ENCODE measurements around the gene COL21A1.
"Not testable (repeated sequence)": the region's sequence is repeated elsewhere in the genome, so short reads cannot be mapped to it uniquely, and the experiment has no call there.

COL21A1 gene

GRCh38 chr6:56266011-56266410, 18.6 kb upstream of the COL21A1 start:
- TF ChIP-seq EZH2phosphoT487 (IDR thresholded peaks at IDR 0.05; ENCODE audit: borderline replicate concordance, low read length) = no peak
- TF ChIP-seq, protein P1, sequence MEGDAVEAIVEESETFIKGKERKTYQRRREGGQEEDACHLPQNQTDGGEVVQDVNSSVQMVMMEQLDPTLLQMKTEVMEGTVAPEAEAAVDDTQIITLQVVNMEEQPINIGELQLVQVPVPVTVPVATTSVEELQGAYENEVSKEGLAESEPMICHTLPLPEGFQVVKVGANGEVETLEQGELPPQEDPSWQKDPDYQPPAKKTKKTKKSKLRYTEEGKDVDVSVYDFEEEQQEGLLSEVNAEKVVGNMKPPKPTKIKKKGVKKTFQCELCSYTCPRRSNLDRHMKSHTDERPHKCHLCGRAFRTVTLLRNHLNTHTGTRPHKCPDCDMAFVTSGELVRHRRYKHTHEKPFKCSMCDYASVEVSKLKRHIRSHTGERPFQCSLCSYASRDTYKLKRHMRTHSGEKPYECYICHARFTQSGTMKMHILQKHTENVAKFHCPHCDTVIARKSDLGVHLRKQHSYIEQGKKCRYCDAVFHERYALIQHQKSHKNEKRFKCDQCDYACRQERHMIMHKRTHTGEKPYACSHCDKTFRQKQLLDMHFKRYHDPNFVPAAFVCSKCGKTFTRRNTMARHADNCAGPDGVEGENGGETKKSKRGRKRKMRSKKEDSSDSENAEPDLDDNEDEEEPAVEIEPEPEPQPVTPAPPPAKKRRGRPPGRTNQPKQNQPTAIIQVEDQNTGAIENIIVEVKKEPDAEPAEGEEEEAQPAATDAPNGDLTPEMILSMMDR (IDR thresholded peaks at IDR 0.05; ENCODE audit: low read depth, low read length, poor library complexity, severe bottlenecking) = no peak
- Histone ChIP-seq H3K4me2 (ENCODE audit: low read length) (no peak overlapping the region), H3K36me3 (ENCODE audit: control insufficient read depth, low read length) (no peaks in the 10 kb centered on the region), H3K4me1 (ENCODE audit: control insufficient read depth, low read length) (no peaks in the 10 kb centered on the region), H3K79me2 (ENCODE audit: control insufficient read depth, low read length) (no peaks in the 10 kb centered on the region), H3K9me2 (replicated peaks; ENCODE audit: control insufficient read depth, low read length) (no peaks in the 10 kb centered on the region; the same call in 1 of the 2 replicates), H3K4me3 (ENCODE audit: low read length) (no peak overlapping the region), H3F3A (ENCODE audit: control insufficient read depth, insufficient read depth) (no peaks in the 10 kb centered on the region), H3K9me3 (ENCODE audit: control insufficient read depth, insufficient read depth, low read length) (no peaks in the 10 kb centered on the region), H4K20me1 (ENCODE audit: control insufficient read depth, insufficient read depth, low read depth, low read length) (no peaks in the 10 kb centered on the region), H3K27ac (ENCODE audit: low read depth, low read length) (no peak overlapping the region), H3K27me3 (ENCODE audit: control insufficient read depth, low read length) (no peaks in the 10 kb centered on the region)

GRCh38 chr6:56263596-56264315, 16.4 kb upstream of the COL21A1 start:
- Histone ChIP-seq H3K9me2 (replicated peaks; ENCODE audit: control insufficient read depth, low read length) (no peaks in the 10 kb centered on the region; the same call in 1 of the 2 replicates), H3K27ac (ENCODE audit: low read depth, low read length) (no peak overlapping the region), H3K36me3 (ENCODE audit: control insufficient read depth, low read length) (no peaks in the 10 kb centered on the region), H3K4me2 (ENCODE audit: low read length) (no peak overlapping the region), H3K4me3 (ENCODE audit: low read length) (no peak overlapping the region), H3F3A (ENCODE audit: control insufficient read depth, insufficient read depth) (no peaks in the 10 kb centered on the region), H3K79me2 (ENCODE audit: control insufficient read depth, low read length) (no peaks in the 10 kb centered on the region), H3K4me1 (ENCODE audit: control insufficient read depth, low read length) (no peaks in the 10 kb centered on the region), H3K9me3 (ENCODE audit: control insufficient read depth, insufficient read depth, low read length) (no peaks in the 10 kb centered on the region), H4K20me1 (ENCODE audit: control insufficient read depth, insufficient read depth, low read depth, low read length) (no peaks in the 10 kb centered on the region), H3K27me3 (ENCODE audit: control insufficient read depth, low read length) (no peaks in the 10 kb centered on the region)
- TF ChIP-seq, protein P1 (IDR thresholded peaks at IDR 0.05; ENCODE audit: low read depth, low read length, poor library complexity, severe bottlenecking) = no peak
- TF ChIP-seq EZH2phosphoT487 (IDR thresholded peaks at IDR 0.05; ENCODE audit: borderline replicate concordance, low read length) = no peak

DNA sequence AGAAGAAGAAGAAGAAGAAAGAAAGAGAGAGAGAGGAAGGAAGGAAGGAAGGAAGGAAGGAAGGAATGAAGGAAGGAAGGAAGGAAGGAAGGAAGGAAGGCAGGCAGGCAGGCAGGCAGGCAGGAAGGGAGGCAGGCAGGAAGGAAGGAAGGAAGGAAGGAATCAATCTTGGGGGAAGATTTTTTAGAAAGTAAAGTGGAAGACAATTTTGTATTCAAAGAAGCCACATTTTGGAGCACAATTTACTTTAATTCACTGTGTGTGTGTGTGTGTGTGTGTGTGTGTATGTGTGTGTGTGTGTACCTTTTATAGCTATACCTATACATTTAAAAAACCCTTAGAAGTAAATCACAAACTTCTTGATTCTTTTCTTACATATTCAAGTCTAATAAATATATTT, 13.2 kb upstream of the COL21A1 start:
- not testable (repeated sequence) for H3F3A ChIP-seq (ENCODE audit: control insufficient read depth, insufficient read depth); H3K27ac ChIP-seq (ENCODE audit: low read depth, low read length)

GRCh38 chr6:56259234-56260077, 12.1 kb upstream of the COL21A1 start:
- Histone ChIP-seq H3K36me3 (ENCODE audit: control insufficient read depth, low read length) (no peaks in the 10 kb centered on the region), H3K4me2 (ENCODE audit: low read length) (no peak overlapping the region), H3K79me2 (ENCODE audit: control insufficient read depth, low read length) (no peaks in the 10 kb centered on the region), H3K9me3 (ENCODE audit: control insufficient read depth, insufficient read depth, low read length) (no peaks in the 10 kb centered on the region), H3K9me2 (replicated peaks; ENCODE audit: control insufficient read depth, low read length) (no peaks in the 10 kb centered on the region), H4K20me1 (ENCODE audit: control insufficient read depth, insufficient read depth, low read depth, low read length) (no peaks in the 10 kb centered on the region), H3F3A (ENCODE audit: control insufficient read depth, insufficient read depth) (no peaks in the 10 kb centered on the region), H3K4me1 (ENCODE audit: control insufficient read depth, low read length) (no peaks in the 10 kb centered on the region), H3K27me3 (ENCODE audit: control insufficient read depth, low read length) (no peaks in the 10 kb centered on the region), H3K4me3 (ENCODE audit: low read length) (no peak overlapping the region), H3K27ac (ENCODE audit: low read depth, low read length) (no peak overlapping the region)
- TF ChIP-seq EZH2phosphoT487 (IDR thresholded peaks at IDR 0.05; ENCODE audit: borderline replicate concordance, low read length) = no peak
- TF ChIP-seq, protein P1 (IDR thresholded peaks at IDR 0.05; ENCODE audit: low read depth, low read length, poor library complexity, severe bottlenecking) = no peak

More for the DNA sequence above, 13.2 kb upstream of the COL21A1 start:
- not testable (repeated sequence) for H3K4me2 ChIP-seq (ENCODE audit: low read length); H3K36me3 ChIP-seq (ENCODE audit: control insufficient read depth, low read length); H4K20me1 ChIP-seq (ENCODE audit: control insufficient read depth, insufficient read depth, low read depth, low read length); H3K27me3 ChIP-seq (ENCODE audit: control insufficient read depth, low read length); H3K4me1 ChIP-seq (ENCODE audit: control insufficient read depth, low read length); H3K9me2 ChIP-seq (replicated peaks; ENCODE audit: control insufficient read depth, low read length); H3K4me3 ChIP-seq (ENCODE audit: low read length); H3K79me2 ChIP-seq (ENCODE audit: control insufficient read depth, low read length); H3K9me3 ChIP-seq (ENCODE audit: control insufficient read depth, insufficient read depth, low read length)
